ENCODE data around the gene NCAN.

DNA sequence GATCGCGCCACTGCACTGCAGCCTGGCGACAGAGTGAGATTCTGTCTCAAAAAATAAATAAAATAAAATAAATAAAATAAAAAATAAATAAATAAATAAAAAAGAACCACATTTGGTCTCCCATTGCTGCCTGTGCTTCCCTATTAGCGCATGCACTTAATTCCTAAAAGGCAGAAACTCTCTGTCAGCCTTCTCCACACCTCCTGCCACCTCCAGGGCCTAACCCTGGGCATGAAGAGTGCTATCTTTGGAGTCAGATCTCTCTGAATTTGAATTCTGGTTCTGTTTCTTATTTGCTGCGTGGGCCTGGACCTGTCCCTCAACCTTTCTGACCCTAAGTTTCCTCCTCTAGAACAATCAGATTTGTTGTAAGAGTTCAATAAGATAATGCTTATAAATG is 11.3 kb downstream of the NCAN start:
- TF ChIP-seq CTCF (IDR thresholded peaks at IDR 0.05; ENCODE audit: low read depth, low read length): no peak
- TF ChIP-seq POLR2A (IDR thresholded peaks at IDR 0.05; ENCODE audit: extremely low read depth, insufficient read length): no peak
- TF ChIP-seq, protein P1, sequence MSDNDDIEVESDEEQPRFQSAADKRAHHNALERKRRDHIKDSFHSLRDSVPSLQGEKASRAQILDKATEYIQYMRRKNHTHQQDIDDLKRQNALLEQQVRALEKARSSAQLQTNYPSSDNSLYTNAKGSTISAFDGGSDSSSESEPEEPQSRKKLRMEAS (IDR thresholded peaks at IDR 0.05; ENCODE audit: low read depth, low read length): no peak
- TF ChIP-seq MYC (IDR thresholded peaks at IDR 0.05; ENCODE audit: low read depth, low read length): no peak

Data from NB4 (cell line).